HepG2 (cell line): Measurements from ENCODE around the gene EXOC7. TPM values are rescaled to one million over a fixed set of nuclear protein-coding genes. Genes with fewer than 3 reads are reported as not detected.

Experiments used
- EHMT2 ChIP-seq: fragments of 200-600 bp; sonication (generic); IDR thresholded peaks from 2 replicates; pipeline ENCODE4 v1.7.0; 2017; ENCODE audit warnings: antibody characterized with exemption, low read depth, low read length, borderline replicate concordance
- IKZF5 ChIP-seq: IDR thresholded peaks from 2 replicates; pipeline ENCODE4 v1.6.1; 2018; ENCODE audit warnings: missing genetic modification reagents, mild to moderate bottlenecking, missing compliant biosample characterization
- NR2F1 ChIP-seq, 2 experiments: fragments of 450-650 bp in 1 of 2; formaldehyde crosslinking in 1 of 2; IDR thresholded peaks; 2 replicates each; pipeline versions ENCODE4 v1.5.0 to v1.6.1; 2016 to 2020; ENCODE audit warnings: mild to moderate bottlenecking in 1 of 2, missing compliant biosample characterization in 1 of 2, missing genetic modification reagents in 1 of 2, moderate library complexity in 1 of 2
- TCF7 ChIP-seq: sonication (generic); IDR thresholded peaks from 2 replicates; pipeline ENCODE4 v1.6.1; 2016; ENCODE audit warnings: antibody characterized with exemption, low read depth
- U2AF2 ChIP-seq: fragments of 200-400 bp; formaldehyde crosslinking; IDR thresholded peaks from 2 replicates; pipeline ENCODE4 v1.6.1; 2017; ENCODE audit warnings: low read depth, mild to moderate bottlenecking, low read length
- ZBTB2 ChIP-seq: sonication (generic); formaldehyde crosslinking; IDR thresholded peaks from 2 replicates; pipeline ENCODE4 v1.8.0; 2022; ENCODE audit warnings: low read depth, missing genetic modification reagents
- ZBTB34 ChIP-seq: sonication (generic); formaldehyde crosslinking; IDR thresholded peaks from 2 replicates; pipeline ENCODE4 v1.8.0; 2022; ENCODE audit warnings: mild to moderate bottlenecking, missing genetic modification reagents
- ZSCAN12 ChIP-seq: sonication (generic); formaldehyde crosslinking; IDR thresholded peaks from 2 replicates; pipeline ENCODE4 v1.9.0; 2021; ENCODE audit warnings: mild to moderate bottlenecking, missing genetic modification reagents
- polyA plus RNA-seq, 8 experiments: library from polyadenylated mRNA; depleted of rRNA in 3 of 8; stranded (reverse) in 7 of 8; unstranded in 1 of 8; fragments of >200 nt; fragmentation: Illumina TruSeq in 4 of 8; extraction: Trizol in 4 of 8; gene quantifications; 2 replicates each; pipeline versions ENCODE4 v1.2.1 to v1.2.3, GENCODE V29; 2011 to 2016; ENCODE audit warnings: low read depth in 4 of 8, missing spikeins in 1 of 8, mixed read lengths in 1 of 8; ENCODE audit not compliant: insufficient read depth in 1 of 8
- total RNA-seq, 5 experiments: library from RNA; depleted of rRNA; stranded (reverse); fragments of >200 nt; fragmentation: Illumina TruSeq; extraction: Trizol; gene quantifications; 2 replicates each; pipeline ENCODE4 v1.2.3, GENCODE V29; 2016; ENCODE audit warnings: low read depth in 1 of 5

EXOC7 gene
- total and polyA plus RNA-seq, 2 of the 13 experiments (the other 11 are each of a cell fraction or from before 2014, with no cell fraction given): 86.9 to 116 TPM

- TF ChIP-seq IKZF5: no peak
- TF ChIP-seq ZBTB34 (CRISPR knock-in tag): no peak
- TF ChIP-seq ZSCAN12 (CRISPR knock-in tag): no peak
- no peak for TF ChIP-seq ZBTB2 (CRISPR knock-in tag)
- no peak for TF ChIP-seq EHMT2
- TF ChIP-seq U2AF2: no peak
- no peak for TF ChIP-seq TCF7
- TF ChIP-seq NR2F1 (CRISPR knock-in tag; IDR thresholded peaks at IDR 0.05): no peak
Observed at GRCh38 chr17:76094046-76094445, 9.5 kb downstream of the EXOC7 start (continued).
